HUDEP-2 (cell line): ENCODE data around the gene KHK.
A peak's percentile ranks its signal among the peaks of the same experiment; 100 is the strongest.

Source experiments
- DNase-seq, 76 experiments: peaks; one replicate each; lab custom pipeline; 2025; ENCODE audit not compliant: unreplicated experiment in 76 of 76; lab: John Stamatoyannopoulos, UW

The KHK gene

DNA sequence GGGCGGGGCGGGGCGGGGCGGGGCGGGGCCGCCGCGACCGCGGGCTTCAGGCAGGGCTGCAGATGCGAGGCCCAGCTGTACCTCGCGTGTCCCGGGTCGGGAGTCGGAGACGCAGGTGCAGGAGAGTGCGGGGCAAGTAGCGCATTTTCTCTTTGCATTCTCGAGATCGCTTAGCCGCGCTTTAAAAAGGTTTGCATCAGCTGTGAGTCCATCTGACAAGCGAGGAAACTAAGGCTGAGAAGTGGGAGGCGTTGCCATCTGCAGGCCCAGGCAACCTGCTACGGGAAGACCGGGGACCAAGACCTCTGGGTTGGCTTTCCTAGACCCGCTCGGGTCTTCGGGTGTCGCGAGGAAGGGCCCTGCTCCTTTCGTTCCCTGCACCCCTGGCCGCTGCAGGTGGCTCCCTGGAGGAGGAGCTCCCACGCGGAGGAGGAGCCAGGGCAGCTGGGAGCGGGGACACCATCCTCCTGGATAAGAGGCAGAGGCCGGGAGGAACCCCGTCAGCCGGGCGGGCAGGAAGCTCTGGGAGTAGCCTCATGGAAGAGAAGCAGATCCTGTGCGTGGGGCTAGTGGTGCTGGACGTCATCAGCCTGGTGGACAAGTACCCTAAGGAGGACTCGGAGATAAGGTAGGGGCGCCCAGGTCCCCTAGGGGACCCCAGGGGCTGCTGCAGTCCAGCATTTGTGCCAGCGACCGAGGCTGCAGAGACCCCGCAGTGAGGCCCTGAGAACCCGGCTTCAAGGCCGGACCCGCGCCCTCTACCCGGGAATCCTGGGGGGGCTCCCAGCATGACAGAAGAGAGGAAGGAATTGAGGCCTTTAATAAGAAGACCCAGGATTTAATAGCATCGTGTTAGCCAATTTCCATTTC lies at the start of gene KHK:
Gene KHK, plus strand, starts transcription at position 49 of the 870 bp plus-strand sequence. Its CDS starts 488 bp downstream, at position 537.
- DNase-seq, result peak in 3 of 76 experiments; percentile 22 to 52 (median 51)

- DNase-seq, result no peak
These were observed 48.6 kb upstream of the KHK start for GRCh38 chr2:27038012-27038411.

DNA sequence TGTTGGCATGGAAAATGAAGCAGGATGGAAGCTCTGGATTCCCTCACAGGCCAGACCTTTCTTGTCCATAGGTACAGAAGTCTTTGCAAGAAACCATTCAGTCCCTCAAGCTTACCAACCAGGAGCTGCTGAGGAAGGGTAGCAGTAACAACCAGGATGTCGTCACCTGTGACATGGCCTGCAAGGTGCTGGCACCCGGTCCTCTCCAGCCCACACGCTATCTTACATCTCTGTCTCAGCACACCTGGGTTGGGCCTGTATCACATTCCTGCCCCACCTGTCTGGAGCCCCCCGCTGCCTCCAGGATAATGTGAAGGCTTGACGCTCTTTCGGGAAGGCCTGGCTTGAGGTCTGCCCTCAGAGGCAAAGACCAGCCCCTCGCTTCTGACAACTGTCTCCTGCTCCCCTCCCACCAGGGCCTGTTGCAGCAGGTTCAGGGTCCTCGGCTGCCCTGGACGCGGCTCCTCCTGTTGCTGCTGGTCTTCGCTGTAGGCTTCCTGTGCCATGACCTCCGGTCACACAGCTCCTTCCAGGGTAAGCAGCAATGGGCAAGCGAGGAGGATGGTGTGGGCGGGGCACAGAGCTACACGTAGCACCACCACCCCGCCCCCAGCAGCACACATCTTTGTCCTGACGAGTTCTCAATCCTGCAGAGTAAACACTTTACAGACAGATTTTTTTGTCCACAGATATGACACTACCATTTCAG lies 47.8 kb upstream of the KHK start:
- no peak for DNase-seq

DNA sequence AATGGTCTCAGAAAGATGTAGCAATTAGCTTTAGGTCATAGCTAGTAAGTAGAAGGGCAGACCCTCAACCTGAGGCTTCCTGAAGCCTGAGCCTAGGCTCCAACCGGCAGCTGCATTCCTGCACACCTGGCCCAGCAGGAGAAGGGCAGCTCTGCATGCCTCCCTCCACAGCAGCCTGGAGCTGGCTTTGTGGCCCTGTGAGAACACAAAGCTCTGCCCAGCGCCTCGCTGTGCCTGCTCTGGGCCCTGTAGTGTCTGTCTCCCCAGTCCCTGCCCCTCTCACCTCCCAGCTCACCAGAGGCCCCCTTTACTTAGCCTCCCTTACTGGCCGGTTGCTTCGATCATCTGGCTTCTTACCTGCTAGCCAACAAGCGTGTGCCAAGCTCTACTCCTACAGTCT lies 47.1 kb upstream of the KHK start:
- no peak for DNase-seq

GRCh38 chr2:27039871-27040270 lies 46.7 kb upstream of the KHK start:
- DNase-seq, result no peak

DNA sequence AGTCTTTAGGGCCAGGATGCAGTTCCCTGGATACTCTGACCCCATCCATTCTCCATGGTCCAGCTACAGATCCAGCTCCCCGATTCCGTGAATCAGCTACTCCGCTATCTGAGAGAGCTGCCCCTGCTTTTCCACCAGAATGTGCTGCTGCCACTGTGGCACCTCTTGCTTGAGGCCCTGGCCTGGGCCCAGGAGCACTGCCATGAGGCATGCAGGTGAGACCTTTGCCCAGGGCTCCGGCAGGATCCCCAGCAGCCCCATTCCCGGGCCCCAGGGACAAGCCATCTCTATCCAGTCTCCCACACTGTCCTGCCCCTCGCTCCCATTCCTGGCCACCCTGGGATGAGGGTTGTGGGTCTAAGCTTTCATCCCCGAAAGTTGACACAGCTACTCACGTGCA lies 46.3 kb upstream of the KHK start:
- no peak for DNase-seq

DNA sequence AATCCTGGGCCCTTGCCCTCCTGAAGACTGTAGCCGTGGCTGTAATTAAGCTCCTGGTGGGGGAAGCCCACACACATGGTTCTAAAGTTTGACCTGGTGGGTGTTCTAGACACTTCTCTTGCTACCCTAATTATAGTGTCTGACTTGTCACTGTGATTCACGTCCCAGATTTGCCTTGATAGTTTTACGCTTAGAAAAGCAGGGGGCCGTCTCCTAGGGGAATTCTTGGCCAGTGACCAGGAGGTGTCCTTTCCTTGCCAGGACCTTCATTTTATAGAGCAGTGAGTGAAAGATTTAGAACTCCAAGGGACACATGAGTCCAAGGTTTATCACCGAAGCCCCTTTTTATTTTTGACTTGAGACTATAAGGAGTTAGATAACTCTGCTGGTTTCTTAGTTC lies 44.8 kb upstream of the KHK start:
- no peak for DNase-seq

GRCh38 chr2:27042159-27042661 lies 44.4 kb upstream of the KHK start:
- no peak for DNase-seq

GRCh38 chr2:27042985-27043634 lies 43.5 kb upstream of the KHK start:
- no peak for DNase-seq

GRCh38 chr2:27049422-27050280 lies 36.9 kb upstream of the KHK start:
- DNase-seq, result peak in 13 of 76 experiments; percentile 31 to 77 (median 55)

- DNase-seq, result peak; percentile 31 to 98 (median 86)
These were observed 36.1 kb upstream of the KHK start for GRCh38 chr2:27050281-27050995.

DNA sequence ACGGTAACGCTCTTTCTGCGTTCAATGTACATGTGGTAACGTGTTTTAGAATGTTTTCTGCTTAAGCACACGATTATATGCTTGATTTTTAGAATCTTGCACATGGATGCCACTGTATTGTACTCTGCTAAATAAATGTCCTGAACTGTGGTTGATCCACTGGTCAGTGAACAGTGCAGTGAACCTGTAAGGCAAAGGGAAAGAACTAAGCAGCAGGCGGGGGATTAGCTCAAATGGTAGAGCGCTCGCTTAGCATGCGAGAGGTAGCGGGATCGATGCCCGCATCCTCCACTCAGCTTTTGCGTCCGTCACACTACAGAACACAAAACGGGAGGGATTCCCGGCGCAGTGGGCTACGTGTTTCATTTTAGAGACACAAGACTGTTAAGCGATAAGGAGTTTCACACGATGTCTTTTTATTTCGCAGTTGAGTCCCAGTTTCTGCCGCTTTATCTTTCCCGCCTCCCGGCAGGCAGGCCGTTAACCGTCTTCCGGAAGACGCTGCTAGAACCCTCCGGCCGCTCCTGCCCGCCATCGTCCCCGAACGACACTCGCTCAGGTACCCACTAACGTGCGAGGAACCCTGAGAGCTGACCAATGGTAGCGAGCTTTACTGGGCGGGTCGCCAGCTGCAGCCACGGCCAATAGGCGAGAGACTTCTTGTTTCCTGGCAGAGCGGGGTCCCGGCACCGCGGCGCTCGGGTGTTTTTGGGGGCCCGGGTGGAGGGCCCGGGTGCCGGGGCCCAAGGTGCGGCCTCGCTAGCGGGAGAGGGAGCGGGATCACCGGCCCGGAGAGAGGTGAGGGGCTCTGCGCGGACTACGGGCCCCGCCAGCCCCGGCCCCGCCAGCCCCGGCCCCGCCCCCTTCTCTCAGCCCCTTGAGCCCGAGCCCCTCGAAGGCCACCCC lies 35.3 kb upstream of the KHK start, which contains the start of gene AGBL5:
Gene AGBL5, plus strand, starts transcription at position 673 of the 906 bp plus-strand sequence. CDS start 1,291 bp downstream, outside the sequence.
- peak; percentile 48 to 99 (median 93) for DNase-seq

DNA sequence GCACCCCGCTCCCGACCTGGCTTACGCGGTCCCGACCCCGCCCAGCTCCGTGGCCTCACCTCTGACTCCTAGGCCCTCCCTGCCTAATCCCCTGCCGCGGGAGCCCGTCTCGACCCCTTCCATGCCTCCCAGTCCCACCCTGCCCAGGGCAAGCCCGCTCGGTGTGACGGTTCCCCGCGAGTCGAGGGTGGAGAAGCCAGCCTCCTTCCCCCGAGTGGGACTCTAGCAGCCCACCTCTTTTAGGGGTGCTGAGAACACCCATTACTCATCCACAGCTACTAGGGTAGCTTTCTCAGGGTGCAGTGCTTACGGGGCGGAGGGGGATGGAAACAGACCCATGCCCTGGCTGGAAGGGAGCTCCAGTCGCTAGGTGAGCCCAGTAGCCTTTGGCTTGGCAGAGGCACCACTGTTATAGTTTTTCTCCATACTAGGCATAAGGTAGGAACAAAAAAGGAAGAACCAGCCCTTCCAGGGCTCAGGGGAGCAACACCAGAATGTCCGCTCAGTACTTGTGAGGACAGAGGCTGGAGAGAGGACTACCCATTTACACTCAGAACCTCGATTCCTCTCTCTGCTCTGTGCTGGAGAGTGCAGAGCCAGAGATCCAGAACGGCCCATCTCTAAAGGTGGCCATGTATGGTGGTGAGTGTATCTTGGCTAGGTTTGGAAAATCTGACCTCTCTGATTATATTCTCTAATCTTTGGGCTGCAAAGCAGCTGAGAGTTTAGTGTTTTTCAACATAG lies 34.5 kb upstream of the KHK start:
- peak in 3 of 76 experiments; percentile 27 to 43 (median 42) for DNase-seq

GRCh38 chr2:27053321-27053720 lies 33.3 kb upstream of the KHK start:
- DNase-seq, result no peak

DNA sequence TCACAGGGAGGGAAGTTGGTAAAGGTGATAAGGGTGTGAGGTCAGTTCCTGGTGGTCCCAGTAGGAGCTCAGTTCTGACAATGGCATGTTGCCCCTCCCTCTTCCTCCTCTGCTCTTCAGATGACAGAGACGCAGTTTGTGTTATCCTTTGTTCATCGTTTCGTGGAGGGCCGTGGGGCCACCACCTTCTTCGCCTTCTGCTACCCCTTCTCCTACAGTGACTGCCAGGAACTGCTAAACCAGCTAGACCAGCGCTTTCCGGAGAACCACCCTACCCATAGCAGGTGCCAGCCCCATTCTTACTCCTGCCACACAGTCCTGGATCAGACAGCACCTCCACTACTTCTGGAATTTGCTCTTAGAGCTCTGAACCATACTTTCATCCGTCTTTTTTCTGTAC lies 32.8 kb upstream of the KHK start:
- DNase-seq, result no peak

DNA sequence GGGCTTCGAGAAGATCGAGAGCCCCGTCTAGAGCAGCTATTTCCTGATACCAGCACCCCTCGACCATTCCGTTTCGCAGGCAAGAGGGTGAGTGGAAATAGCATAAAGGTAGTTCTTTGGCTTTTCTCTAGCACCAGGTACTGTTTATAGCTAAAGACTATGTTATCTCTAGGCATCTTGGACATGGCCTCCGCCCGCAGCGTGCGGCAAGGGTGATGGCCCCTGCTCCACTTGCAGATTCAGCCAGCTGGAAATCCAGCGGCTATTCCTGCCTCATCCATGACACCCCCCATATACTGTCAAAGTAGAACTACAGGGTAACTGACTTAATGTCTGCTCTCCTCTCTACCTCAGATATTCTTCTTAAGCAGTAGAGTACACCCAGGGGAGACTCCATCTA lies 31.9 kb upstream of the KHK start:
- DNase-seq, result no peak

DNA sequence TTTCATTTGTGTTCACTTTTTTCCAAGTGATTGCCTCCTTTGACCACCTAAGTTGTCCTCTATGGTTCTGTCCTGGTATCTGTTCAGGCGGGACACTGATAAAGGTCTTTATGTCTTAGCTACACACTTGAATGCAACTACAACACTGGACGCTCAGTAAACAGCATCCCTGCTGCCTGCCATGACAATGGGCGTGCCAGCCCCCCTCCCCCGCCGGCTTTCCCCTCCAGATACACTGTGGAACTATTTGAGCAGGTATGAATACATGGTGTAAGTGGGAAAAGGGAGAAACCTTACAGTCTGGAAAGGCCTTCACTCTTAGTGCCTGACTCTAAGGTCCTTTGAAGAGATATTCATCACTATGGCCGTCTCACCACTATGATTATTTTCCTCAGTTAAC lies 29.4 kb upstream of the KHK start:
- DNase-seq, result no peak

- no peak for DNase-seq
These were observed 28.4 kb upstream of the KHK start for GRCh38 chr2:27058210-27058609.
